HCT116 (cell line): ENCODE results near the gene WDR64.

Source experiments
- ATF3 ChIP-seq: IDR thresholded peaks from 2 replicates; pipeline ENCODE4 v1.6.1; 2012
- POLR2A ChIP-seq: IDR thresholded peaks from 2 replicates; pipeline ENCODE4 v1.7.0; 2011; ENCODE audit warnings: borderline replicate concordance; ENCODE audit not compliant: insufficient read depth, insufficient read length; ENCODE audit errors: extremely low read depth
- SIN3A ChIP-seq: IDR thresholded peaks from 2 replicates; pipeline ENCODE4 v1.6.1; 2012; ENCODE audit warnings: low read depth
- ZFX ChIP-seq: fragments of 450-650 bp; IDR thresholded peaks from 2 replicates; pipeline ENCODE4 v1.6.1; 2017
- TF ChIP-seq, protein P1 (sequence below), 3 experiments: fragments of 200-600 bp in 1 of 3; sonication (generic) in 1 of 3; IDR thresholded peaks in 2 of 3; conservative IDR thresholded peaks in 1 of 3; 2 replicates each; pipeline ENCODE4 v1.5.1; 2012 to 2017; ENCODE audit warnings: low read depth in 2 of 3, low read length in 2 of 3, antibody characterized with exemption in 1 of 3, borderline replicate concordance in 1 of 3, control low read depth in 1 of 3, mild to moderate bottlenecking in 1 of 3, mixed read lengths in 1 of 3, mixed run types in 1 of 3, moderate library complexity in 1 of 3; ENCODE audit not compliant: insufficient read depth in 1 of 3

GRCh38 chr1:241660424-241660972 is 8.4 kb downstream of the WDR64 start:
- TF ChIP-seq SIN3A, result no peak
- TF ChIP-seq ZFX, result no peak
- TF ChIP-seq, protein P1, sequence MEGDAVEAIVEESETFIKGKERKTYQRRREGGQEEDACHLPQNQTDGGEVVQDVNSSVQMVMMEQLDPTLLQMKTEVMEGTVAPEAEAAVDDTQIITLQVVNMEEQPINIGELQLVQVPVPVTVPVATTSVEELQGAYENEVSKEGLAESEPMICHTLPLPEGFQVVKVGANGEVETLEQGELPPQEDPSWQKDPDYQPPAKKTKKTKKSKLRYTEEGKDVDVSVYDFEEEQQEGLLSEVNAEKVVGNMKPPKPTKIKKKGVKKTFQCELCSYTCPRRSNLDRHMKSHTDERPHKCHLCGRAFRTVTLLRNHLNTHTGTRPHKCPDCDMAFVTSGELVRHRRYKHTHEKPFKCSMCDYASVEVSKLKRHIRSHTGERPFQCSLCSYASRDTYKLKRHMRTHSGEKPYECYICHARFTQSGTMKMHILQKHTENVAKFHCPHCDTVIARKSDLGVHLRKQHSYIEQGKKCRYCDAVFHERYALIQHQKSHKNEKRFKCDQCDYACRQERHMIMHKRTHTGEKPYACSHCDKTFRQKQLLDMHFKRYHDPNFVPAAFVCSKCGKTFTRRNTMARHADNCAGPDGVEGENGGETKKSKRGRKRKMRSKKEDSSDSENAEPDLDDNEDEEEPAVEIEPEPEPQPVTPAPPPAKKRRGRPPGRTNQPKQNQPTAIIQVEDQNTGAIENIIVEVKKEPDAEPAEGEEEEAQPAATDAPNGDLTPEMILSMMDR (IDR thresholded peaks at IDR 0.05 in 2 of 3, conservative IDR thresholded peaks at IDR 0.05 in 1 of 3; ENCODE audit: borderline replicate concordance in 1 of 3, insufficient read depth in 1 of 3, low read depth in 2 of 3, low read length in 2 of 3), result no peak
- TF ChIP-seq ATF3, result no peak
- no peak for TF ChIP-seq POLR2A
